Spleen (tissue), 11 donors: ENCODE measurements around the gene C3orf18. TPM values are rescaled to one million over a fixed set of nuclear protein-coding genes. Genes with fewer than 3 reads are reported as not detected.
A peak's percentile ranks its signal among the peaks of the same experiment; 100 is the strongest.

ENCODE experiments used
- DNase-seq: peaks from one replicate; pipeline ENCODE4 v3.0.0-alpha.2; 2020
- H3K27ac ChIP-seq, 8 donors: fragments of 200-600 bp; sonication (generic) in 7 of 8; 1 replicate in 4 of 8; 2 replicates in 4 of 8; pipeline versions ENCODE4 v1.5.0 to v1.8.0; 2016 to 2021; ENCODE audit warnings: inconsistent platforms in 4 of 8, mild to moderate bottlenecking in 4 of 8, moderate library complexity in 1 of 8
- H3K27me3 ChIP-seq, 7 donors: fragments of 200-600 bp; sonication (generic) in 6 of 7; replicated peaks in 1 of 7; 1 replicate in 4 of 7; 2 replicates in 3 of 7; pipeline versions ENCODE4 v1.5.0 to v1.8.0; 2016 to 2021; ENCODE audit warnings: inconsistent platforms in 3 of 7, mild to moderate bottlenecking in 1 of 7
- H3K36me3 ChIP-seq, 6 donors: fragments of 200-600 bp; sonication (generic) in 5 of 6; 1 replicate in 4 of 6; 2 replicates in 2 of 6; pipeline versions ENCODE4 v1.5.0 to v1.8.0; 2016 to 2021; ENCODE audit warnings: inconsistent platforms in 2 of 6
- H3K4me1 ChIP-seq, 6 donors: fragments of 200-600 bp; sonication (generic) in 5 of 6; 1 replicate in 3 of 6; 2 replicates in 3 of 6; pipeline versions ENCODE4 v1.5.0 to v1.8.0; 2016 to 2021; ENCODE audit warnings: inconsistent platforms in 3 of 6
- H3K4me3 ChIP-seq, 8 donors: fragments of 200-600 bp; sonication (generic) in 7 of 8; 1 replicate in 4 of 8; 2 replicates in 4 of 8; pipeline versions ENCODE4 v1.5.0 to v1.8.0; 2016 to 2021; ENCODE audit warnings: inconsistent platforms in 4 of 8, mild to moderate bottlenecking in 4 of 8, moderate library complexity in 2 of 8
- H3K9me3 ChIP-seq, 8 donors: fragments of 200-600 bp; sonication (generic) in 7 of 8; 1 replicate in 4 of 8; 2 replicates in 4 of 8; pipeline versions ENCODE4 v1.5.0 to v1.8.0; 2016 to 2021; ENCODE audit warnings: inconsistent platforms in 4 of 8
- POLR2A ChIP-seq, 3 donors: fragments of 450-650 bp; IDR thresholded peaks; one replicate each; pipeline ENCODE4 v1.5.1; 2017; ENCODE audit warnings: antibody characterized with exemption in 3 of 3, mild to moderate bottlenecking in 1 of 3
- POLR2AphosphoS5 ChIP-seq, 3 donors: sonication (generic); formaldehyde crosslinking; IDR thresholded peaks; one replicate each; pipeline ENCODE4 v1.5.1; 2017; ENCODE audit warnings: antibody characterized with exemption in 3 of 3
- WGBS, 5 donors: extraction: QIAGEN DNeasy Blood & Tissue Kit in 3 of 5; methylation state at CpG; one replicate each; pipeline versions ENCODE4 v1.1.5 to v1.1.7; 2013 to 2018; 5-methylcytosine and 5-hydroxymethylcytosine counted together
- intact Hi-C: fragments of 100-400 bp; cut with DNase I; formaldehyde crosslinking; loops from one replicate; pipeline ENCODE4 v1.15.0; 2023; ENCODE audit warnings: low total_unique reads
- polyA plus RNA-seq, 3 donors: library from polyadenylated mRNA; stranded (reverse); fragments of 200-250 nt; gene quantifications; one replicate each; pipeline ENCODE4 v1.2.1, GENCODE V29; 2013
- total RNA-seq, 7 donors: library from RNA; depleted of rRNA in 3 of 7; stranded (reverse); fragments of >200 nt in 3 of 7; fragmentation: NEBNext Ultra II Directional in 4 of 7; extraction: Animal tissue kit (Norgen Biotek cat#: 25700) in 4 of 7; gene quantifications; one replicate each; pipeline versions ENCODE4 v1.1.0 to v1.2.1, GENCODE V29; 2016 to 2021
- TF ChIP-seq, protein P1 (sequence below), 11 experiments: fragments of 200-600 bp in 7 of 11; fragments of 450-650 bp in 4 of 11; sonication (generic) in 4 of 11; IDR thresholded peaks in 8 of 11; conservative IDR thresholded peaks in 3 of 11; 1 replicate in 7 of 11; 2 replicates in 4 of 11; pipeline versions ENCODE4 v1.4.0 to v1.8.0; 2016 to 2021; ENCODE audit warnings: antibody characterized with exemption in 11 of 11, inconsistent platforms in 4 of 11, mild to moderate bottlenecking in 1 of 11
- donor health status: healthy with polysubstance abuse.
- donor health status: DM: no; HTN: no; CAD: no; lungs with moderate emphysema.
- donor health status: DM: no; HTN: no; CAD: no.
- donor health status: Bipolar disorder and iron deficiency.
- donor health status: healthy.
- donor health status: DM: no; HTN: no; CAD: no.
- donor health status: DM: yes; HTN: yes; CAD: no.

The C3orf18 gene
- total and polyA plus RNA-seq, 10 donors = 2.3 to 12.2 (median 5.1) TPM

GRCh38 chr3:50532062-50532705, 35.4 kb downstream of the C3orf18 start:
- 75 to 89% (median 79%) methylated on average over 9 of the region's 9 CpGs for WGBS, 5 donors
- TF ChIP-seq, protein P1, sequence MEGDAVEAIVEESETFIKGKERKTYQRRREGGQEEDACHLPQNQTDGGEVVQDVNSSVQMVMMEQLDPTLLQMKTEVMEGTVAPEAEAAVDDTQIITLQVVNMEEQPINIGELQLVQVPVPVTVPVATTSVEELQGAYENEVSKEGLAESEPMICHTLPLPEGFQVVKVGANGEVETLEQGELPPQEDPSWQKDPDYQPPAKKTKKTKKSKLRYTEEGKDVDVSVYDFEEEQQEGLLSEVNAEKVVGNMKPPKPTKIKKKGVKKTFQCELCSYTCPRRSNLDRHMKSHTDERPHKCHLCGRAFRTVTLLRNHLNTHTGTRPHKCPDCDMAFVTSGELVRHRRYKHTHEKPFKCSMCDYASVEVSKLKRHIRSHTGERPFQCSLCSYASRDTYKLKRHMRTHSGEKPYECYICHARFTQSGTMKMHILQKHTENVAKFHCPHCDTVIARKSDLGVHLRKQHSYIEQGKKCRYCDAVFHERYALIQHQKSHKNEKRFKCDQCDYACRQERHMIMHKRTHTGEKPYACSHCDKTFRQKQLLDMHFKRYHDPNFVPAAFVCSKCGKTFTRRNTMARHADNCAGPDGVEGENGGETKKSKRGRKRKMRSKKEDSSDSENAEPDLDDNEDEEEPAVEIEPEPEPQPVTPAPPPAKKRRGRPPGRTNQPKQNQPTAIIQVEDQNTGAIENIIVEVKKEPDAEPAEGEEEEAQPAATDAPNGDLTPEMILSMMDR (IDR thresholded peaks at IDR 0.05 in 8 of 11, conservative IDR thresholded peaks at IDR 0.05 in 3 of 11) = no peak
- no peak for TF ChIP-seq POLR2AphosphoS5 (IDR thresholded peaks at IDR 0.05)
- no peaks in the 10 kb centered on the region for H3K9me3 ChIP-seq
- H3K4me1 ChIP-seq = no peaks in the 10 kb centered on the region
- peak overlapping the region in 2 of 8 donors; percentile 21 to 64 for H3K27ac ChIP-seq
- no peak for DNase-seq
- H3K4me3 ChIP-seq = no peak overlapping the region
- intact Hi-C loops = no loop called here
- H3K36me3 ChIP-seq = no peaks in the 10 kb centered on the region
- H3K27me3 ChIP-seq = peaks cover 0 to 39% (median 0%) of the 10 kb centered on the region in 7 donors

DNA sequence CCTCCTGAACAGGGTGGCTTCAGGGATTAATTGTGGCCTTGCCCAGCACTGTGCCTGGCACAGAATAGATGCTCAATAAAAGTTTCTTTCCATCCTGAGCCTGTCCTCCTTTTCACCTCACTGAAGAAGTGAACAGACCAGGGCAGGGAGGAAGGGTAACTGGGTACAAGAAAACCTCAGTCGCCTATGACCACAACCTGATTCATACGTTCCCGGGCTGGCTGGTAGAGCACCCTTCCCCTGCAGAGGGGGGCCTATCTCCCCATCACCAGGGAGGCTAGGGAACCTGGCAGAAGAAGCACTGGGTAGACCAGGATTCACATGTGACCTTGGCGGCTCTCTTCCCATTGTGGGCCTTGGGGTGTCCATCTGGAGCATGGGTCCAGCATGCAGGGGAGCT, 36.3 kb downstream of the C3orf18 start:
- no peaks in the 10 kb centered on the region for H3K4me1 ChIP-seq
- H3K36me3 ChIP-seq = no peaks in the 10 kb centered on the region
- 66 to 93% (median 83%) methylated on average over 4 of the region's 4 CpGs for WGBS, 5 donors
- no peak for DNase-seq
- no peak overlapping the region for H3K4me3 ChIP-seq
- TF ChIP-seq, protein P1 (IDR thresholded peaks at IDR 0.05 in 8 of 11, conservative IDR thresholded peaks at IDR 0.05 in 3 of 11) = no peak
- TF ChIP-seq POLR2A (IDR thresholded peaks at IDR 0.05) = no peak
- TF ChIP-seq POLR2AphosphoS5 (IDR thresholded peaks at IDR 0.05) = no peak
- peaks cover 0 to 31% (median 0%) of the 10 kb centered on the region in 7 donors for H3K27me3 ChIP-seq
- H3K27ac ChIP-seq = no peak overlapping the region
- no peaks in the 10 kb centered on the region for H3K9me3 ChIP-seq
- intact Hi-C loops = no loop called here

DNA sequence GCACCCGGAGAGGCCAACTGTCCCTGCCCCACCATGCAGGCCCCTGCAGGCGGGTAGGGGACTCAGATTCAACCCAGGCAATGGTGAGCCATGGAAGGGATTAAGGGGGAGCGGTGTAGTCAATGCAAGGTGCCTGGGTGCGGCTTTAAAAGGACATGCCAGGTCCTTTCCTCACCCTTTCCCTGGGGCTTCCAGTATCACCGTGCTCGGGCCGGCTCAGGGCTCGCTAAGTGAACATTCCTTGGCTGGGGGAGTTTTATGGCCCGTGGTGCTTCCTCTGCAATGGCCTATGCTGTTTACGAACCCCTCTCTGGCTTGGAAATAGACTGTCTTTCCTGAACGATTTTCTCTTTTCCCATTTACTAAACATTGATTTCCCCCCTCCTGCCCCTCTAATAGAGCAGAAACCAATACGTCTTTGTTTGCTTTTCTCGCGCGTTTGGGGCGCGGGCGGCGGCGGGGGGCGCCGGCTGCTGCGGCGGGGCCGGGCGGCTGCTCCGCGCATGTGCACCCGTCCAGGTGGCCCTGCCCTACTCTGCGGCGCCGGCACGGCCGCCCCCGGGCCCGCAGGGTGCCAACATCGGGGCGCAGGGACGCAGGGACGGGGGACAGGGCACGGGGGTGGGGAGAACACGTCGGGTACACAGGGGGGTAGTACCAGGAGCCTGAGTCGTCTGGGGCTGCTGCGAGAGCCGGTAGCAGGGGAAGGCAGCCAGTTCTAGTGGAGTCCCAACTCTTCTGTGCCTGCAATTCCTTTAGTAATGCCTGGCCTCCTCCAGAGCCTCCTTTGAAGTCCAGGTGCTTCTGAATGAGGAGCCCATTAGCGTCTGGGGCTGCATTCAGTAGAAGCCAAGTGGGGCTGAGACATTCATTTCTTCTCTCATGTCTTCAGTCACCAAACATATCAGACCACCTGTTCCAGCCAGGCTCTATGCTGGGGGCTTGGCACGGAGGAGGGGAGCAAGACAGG, 37.3 kb downstream of the C3orf18 start:
- intact Hi-C loops = no loop called here
- Histone ChIP-seq H3K4me3 (no peak overlapping the region), H3K9me3 (no peaks in the 10 kb centered on the region), H3K27ac (no peak overlapping the region), H3K4me1 (no peaks in the 10 kb centered on the region), H3K27me3 (peaks cover 0 to 31% (median 0%) of the 10 kb centered on the region in 7 donors), H3K36me3 (no peaks in the 10 kb centered on the region)
- WGBS, 5 donors = 20 to 26% (median 21%) methylated on average over 33 to 48 of the region's 48 CpGs
- TF ChIP-seq POLR2A (IDR thresholded peaks at IDR 0.05) (no peak), POLR2AphosphoS5 (IDR thresholded peaks at IDR 0.05) (no peak)
- no peak for DNase-seq

GRCh38 chr3:50525987-50526386, 41.6 kb downstream of the C3orf18 start:
- 11 to 33% (median 14%) methylated on average over 5 to 6 of the region's 6 CpGs for WGBS, 5 donors

More at GRCh38 chr3:50525987-50526386, 41.6 kb downstream of the C3orf18 start:
- Histone ChIP-seq H3K36me3 (no peaks in the 10 kb centered on the region), H3K4me3 (no peak overlapping the region), H3K27me3 (peaks cover 0 to 20% (median 0%) of the 10 kb centered on the region in 7 donors), H3K27ac (no peak overlapping the region), H3K4me1 (no peaks in the 10 kb centered on the region), H3K9me3 (no peaks in the 10 kb centered on the region)
- intact Hi-C loops = no loop called here
- TF ChIP-seq, protein P1 (IDR thresholded peaks at IDR 0.05 in 8 of 11, conservative IDR thresholded peaks at IDR 0.05 in 3 of 11) = no peak
- TF ChIP-seq POLR2A (IDR thresholded peaks at IDR 0.05) (no peak), POLR2AphosphoS5 (IDR thresholded peaks at IDR 0.05) (no peak)
- DNase-seq = no peak
